GM21529 (cell line): ENCODE results near the gene OASL.

Experiments used
- ATAC-seq: cut with Tn5 transposase; IDR thresholded peaks from one replicate; pipeline ENCODE4 v1.9.1; 2021; ENCODE audit not compliant: unreplicated experiment

OASL gene

DNA sequence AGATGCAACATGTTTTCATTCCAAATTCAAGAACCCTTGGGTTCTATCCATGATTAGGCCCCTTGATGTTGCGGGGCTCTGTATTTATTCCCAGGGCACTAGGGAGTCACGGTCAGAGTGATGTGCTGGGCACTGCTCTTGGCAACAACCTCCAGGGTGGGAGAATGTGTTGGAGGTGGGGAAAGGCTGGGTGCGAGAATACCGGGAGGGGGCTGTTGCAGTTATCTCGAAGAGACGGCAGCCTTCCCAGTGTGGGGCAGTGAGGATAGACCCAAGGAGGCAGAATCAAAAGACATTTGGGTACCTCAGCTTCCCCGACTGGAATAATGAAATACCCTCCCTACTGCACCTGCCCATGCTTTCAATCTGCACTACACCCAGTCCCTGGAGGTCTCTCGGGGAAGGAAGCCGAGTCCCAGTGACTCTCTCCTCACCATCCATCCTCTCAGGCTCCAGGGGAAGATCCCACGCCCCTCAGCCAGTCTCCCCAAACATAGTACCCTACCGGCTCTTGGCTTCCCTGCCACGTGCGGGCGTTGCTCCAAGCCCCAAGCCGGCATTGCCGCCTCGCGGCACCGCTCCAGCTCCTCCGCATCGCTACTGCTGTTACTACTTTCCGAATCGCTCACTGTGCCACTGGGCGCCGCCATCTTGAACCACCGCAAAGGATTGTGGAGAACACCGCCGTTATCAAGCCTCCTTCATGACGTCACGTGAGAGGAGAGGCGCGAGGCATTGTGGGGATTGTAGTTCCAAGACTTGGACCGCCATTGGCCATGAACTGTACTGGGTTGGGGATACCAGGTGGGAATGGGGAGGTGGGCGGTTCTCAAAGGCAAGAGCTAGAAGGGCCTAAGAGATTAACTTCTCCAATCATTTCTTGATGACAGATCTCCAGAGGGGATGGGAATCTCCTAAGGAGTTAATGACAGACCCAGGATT is 22.9 kb downstream of the OASL start, which contains the start of gene C12orf43:
TSS of gene C12orf43 (minus strand) at position 663 of the 942 bp plus-strand sequence. CDS start at position 650, 13 bp downstream.
- ATAC-seq, result peak; percentile 98

GRCh38 chr12:121013715-121014114 is 25.3 kb downstream of the OASL start:
- no peak for ATAC-seq

DNA sequence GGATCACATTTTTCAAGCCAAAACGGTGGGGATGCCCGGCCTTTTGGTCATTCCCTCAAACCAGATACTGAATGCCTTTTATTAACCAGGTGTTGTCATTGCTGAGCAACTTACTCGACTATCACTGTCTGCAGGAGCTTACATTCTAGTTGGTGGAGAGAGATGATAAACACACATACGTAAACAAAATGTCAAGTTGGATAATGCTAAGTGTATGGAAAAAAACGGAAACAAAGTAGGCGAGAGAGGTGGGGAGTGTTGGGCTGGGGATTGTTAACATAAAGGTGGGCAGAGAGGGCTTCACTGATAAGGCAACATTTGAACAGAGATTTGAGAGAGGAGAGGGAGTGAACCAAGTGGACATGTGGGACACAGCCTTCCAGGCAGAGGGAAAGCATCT is 27.2 kb downstream of the OASL start:
- ATAC-seq, result no peak

GRCh38 chr12:121010860-121011259 is 28.2 kb downstream of the OASL start:
- ATAC-seq, result no peak

DNA sequence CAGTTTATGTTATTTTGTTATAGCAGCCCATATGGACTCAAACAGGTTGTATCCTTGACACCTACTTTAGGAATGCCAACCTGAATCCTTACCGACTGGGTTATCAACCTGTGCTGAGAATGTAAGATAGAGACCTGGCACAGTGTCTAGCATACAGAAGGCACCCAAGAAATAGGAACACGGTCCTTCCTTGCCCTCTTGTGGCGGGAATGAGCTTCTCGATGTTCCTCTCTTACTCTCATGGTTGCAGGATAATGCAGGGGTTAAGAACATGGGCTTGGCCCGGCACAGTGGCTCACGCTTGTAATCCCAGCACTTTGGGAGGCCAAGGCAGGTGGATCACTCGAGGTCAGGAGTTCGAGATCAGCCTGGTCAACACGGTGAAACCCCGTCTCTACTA is 29.3 kb downstream of the OASL start:
- ATAC-seq, result no peak

DNA sequence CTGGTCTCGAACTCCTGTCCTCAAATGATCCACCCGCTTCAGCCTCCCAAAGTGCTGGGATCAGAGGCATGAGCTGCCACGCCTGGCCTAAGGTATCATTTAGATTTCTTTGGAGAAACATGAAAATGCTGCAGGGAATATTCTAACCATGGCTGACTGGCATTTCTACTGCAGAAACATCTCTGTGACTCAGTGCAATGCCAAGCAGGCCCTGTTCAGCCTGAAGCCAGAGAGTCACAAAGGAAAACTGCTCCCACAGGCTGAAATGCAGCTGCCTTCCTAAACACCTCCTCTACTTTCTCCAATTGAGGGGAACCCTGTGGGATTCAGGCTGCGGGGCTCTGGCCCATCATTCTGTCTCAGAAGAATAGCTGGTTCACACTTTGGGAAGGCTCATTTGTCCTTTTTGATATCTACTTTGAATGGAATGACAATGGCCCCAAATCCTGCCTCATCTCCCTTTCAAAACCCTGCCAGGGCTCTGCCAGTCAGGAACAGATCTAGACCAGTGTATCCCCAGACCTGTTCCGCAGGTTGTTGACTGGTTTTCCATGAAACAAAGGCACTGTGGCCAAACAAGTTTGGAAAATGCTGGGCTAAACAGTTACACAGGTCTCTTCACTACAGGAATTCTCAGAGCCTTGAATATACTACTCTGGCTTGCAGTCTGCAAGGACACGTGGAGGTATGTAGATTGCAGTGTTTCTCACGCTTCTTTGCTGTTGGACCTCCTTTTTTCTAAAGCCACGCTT is 30.5 kb downstream of the OASL start:
- no peak for ATAC-seq

DNA sequence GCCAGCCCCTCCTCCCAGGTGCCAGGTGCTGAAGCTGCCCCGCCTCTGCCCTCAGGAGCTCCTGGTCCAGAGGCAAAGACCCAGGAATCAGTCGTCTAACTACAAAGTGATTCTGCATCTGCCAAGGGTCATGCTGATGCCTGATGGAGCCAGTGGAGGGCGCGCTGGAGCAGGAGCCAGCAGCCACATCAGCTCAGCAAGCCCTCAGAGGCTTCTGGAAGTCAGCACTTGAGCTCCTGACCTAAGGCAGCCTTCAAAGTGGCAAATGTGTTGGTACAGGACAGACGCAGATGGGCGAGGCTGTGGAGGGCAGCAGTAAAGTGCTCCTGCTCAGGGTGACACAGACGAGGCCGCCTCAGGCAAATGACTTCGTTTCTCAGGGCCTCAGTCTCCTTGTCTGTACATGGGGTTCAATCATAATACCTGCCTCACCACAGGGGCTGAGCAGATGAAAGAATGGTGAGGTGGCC is 33.7 kb downstream of the OASL start:
- no peak for ATAC-seq

DNA sequence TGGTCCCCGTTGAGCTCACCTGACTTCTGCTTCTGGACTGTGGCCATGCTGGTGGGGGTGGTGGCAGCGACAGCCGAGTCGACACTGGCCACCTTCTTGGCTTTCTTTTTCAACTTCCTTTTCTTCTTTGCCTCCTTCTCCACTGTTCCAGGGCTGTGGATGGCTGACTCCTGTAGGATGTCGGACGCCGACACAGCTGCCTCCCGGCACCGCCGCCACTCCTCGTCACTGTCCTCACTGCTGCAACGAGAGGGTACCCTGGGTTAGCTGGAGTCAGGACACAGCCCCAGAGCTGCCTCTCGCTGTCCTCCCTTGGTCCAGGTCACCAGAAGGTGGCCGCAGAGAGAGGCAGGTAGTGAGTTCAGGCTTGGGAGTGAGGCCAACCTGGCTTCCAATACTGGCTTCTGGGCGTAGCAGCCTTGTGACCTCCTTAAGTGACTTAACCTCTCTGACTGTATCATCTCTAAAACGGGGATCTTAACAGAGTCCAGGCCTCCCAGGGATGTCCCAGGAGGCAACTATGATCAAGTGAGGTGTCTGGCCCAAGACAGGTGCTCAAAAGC is 34.7 kb downstream of the OASL start:
- no peak for ATAC-seq

DNA sequence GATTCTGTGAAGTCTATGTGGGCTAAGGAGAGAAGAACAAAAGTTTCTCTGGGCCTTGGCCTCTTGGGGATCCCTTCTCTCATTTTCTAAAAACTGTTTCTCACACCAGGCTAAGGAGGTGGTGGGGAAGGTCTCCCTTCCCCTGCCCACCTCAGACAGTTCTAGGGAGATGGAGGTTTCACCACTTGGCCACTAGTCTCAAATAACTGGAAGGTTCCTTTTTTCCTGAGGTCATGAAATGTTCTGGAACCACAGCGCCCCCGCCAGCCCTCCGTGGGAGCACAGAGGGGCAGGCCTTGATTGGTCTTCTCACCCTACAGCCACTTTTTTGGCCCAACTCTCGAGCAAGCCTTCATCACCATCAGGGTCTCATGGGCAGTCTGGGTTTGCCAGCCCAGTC is 35.4 kb downstream of the OASL start:
- ATAC-seq, result no peak

GRCh38 chr12:121001841-121002483 is 37.1 kb downstream of the OASL start:
- no peak for ATAC-seq

- no peak for ATAC-seq
These were observed 38.0 kb downstream of the OASL start for GRCh38 chr12:121001060-121001459.

- no peak for ATAC-seq
These were observed 38.5 kb downstream of the OASL start for GRCh38 chr12:121000530-121000929.

- ATAC-seq, result no peak
These were observed 39.6 kb downstream of the OASL start for GRCh38 chr12:120999191-121000120.

DNA sequence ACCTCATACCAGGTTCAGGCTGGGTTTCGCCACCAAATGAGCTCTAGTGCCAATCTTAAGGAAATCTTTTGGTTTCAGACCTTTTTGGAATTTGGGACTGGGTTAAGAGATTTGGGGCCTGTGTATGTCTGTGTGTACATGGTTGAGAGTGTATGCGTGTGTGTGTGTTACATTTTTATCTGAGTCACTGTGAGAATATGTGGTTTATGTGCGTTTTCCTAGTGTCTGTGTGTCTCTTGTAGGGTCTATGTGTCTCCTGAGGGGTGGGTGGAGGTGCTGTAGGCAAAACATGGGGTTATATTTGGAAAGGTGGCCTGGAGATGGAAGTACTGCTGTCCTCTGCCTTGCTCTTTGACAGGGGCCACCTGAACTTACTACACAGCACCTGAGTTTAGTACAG is 40.6 kb downstream of the OASL start:
- ATAC-seq, result no peak

DNA sequence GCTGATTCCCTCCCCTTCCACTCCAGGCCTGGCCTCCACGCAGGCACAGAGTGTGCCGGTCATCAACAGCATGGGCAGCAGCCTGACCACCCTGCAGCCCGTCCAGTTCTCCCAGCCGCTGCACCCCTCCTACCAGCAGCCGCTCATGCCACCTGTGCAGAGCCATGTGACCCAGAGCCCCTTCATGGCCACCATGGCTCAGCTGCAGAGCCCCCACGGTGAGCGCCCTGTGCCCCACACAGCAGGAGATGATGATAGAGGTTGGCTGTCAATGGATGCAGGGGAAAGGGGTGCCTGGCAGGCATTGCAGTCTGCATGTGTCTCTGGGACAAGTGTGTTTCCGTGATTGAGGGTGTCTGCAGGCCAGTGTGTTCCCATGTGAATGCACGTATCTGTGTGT is 41.6 kb downstream of the OASL start:
- no peak for ATAC-seq

GRCh38 chr12:120996133-120996746 is 42.8 kb downstream of the OASL start:
- no peak for ATAC-seq

DNA sequence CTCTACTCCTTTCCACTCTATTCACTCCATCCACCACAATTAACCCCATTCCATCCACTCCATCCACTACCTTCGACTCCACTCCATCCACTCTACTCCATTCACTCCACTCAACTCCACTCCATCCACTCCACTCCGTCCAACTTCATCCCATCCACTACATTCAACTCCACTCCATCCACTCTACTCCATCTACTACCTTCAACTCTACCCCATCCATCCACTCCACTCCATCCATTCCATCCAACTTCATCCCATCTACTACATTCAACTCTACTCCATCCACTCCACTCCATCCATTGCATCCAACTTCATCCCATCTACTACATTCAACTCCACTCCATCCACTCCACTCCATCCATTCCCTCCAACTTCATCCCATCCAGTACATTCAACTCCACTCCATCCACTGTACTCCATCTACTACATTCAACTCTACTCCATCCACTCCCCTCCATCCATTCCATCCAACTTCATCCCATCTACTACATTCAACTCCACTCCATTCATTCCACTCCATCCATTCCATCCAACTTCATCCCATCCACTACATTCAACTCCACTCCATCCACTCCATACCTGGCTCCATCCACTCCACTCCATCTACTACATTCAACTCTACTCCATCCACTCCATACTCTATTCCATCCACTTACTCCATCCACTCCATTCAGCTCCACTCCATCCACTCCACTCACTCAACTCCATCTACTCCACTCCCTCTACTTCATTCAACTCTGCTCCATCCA is 44.3 kb downstream of the OASL start:
- ATAC-seq, result no peak

DNA sequence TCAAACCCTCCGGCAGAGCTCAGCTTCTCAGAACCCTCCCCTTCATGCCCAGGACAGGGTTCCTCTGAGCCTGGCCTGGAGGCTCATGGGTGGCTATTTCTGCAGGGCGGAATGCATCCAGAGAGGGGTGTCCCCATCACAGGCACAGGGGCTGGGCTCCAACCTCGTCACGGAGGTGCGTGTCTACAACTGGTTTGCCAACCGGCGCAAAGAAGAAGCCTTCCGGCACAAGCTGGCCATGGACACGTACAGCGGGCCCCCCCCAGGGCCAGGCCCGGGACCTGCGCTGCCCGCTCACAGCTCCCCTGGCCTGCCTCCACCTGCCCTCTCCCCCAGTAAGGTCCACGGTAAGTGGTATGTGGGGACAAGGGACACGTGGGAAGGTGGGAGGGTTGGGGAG is 45.0 kb downstream of the OASL start:
- no peak for ATAC-seq

DNA sequence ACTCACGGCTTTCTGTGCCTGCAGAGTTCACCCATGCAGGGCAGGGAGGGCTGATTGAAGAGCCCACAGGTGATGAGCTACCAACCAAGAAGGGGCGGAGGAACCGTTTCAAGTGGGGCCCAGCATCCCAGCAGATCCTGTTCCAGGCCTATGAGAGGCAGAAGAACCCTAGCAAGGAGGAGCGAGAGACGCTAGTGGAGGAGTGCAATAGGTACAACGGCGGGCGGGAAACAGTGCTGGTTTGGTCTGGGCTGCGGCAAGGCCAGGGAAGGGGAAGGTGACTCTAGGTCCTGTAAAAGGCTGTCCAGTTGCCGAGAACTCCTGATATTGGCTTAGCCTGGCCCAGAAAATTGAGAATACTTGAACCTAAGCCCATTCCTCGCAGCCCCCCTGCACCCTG is 45.5 kb downstream of the OASL start:
- no peak for ATAC-seq
